DMS53 treated with DMSO at 0.1 percent for 48 hours (cell line): Measurements from ENCODE around the gene ARMH2.
"Not testable (repeated sequence)": the region's sequence is repeated elsewhere in the genome, so short reads cannot be mapped to it uniquely, and the experiment has no call there.

Experiments used
- DNase-seq: peaks from one replicate; lab custom pipeline; 2025; ENCODE audit not compliant: unreplicated experiment; lab: John Stamatoyannopoulos, UW

Gene ARMH2

DNA sequence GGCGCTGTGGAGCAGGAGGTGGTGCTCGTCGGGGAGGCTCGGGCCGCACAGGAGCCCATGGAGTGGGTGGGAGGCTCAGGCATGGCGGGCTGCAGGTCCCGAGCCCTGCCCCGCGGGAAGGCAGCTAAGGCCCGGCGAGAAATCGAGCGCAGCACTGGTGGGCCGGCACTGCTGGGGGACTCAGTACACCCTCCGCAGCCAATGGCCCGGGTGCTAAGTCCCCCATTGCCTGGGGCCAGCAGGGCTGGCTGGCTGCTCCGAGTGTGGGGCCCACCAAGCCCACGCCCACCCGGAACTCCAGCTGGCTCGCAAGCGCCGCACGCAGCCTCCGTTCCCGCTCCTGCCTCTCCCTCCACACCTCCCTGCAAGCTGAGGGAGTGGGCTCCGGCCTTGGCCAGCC, 32.7 kb downstream of the ARMH2 start:
- DNase-seq = not testable (repeated sequence)

DNA sequence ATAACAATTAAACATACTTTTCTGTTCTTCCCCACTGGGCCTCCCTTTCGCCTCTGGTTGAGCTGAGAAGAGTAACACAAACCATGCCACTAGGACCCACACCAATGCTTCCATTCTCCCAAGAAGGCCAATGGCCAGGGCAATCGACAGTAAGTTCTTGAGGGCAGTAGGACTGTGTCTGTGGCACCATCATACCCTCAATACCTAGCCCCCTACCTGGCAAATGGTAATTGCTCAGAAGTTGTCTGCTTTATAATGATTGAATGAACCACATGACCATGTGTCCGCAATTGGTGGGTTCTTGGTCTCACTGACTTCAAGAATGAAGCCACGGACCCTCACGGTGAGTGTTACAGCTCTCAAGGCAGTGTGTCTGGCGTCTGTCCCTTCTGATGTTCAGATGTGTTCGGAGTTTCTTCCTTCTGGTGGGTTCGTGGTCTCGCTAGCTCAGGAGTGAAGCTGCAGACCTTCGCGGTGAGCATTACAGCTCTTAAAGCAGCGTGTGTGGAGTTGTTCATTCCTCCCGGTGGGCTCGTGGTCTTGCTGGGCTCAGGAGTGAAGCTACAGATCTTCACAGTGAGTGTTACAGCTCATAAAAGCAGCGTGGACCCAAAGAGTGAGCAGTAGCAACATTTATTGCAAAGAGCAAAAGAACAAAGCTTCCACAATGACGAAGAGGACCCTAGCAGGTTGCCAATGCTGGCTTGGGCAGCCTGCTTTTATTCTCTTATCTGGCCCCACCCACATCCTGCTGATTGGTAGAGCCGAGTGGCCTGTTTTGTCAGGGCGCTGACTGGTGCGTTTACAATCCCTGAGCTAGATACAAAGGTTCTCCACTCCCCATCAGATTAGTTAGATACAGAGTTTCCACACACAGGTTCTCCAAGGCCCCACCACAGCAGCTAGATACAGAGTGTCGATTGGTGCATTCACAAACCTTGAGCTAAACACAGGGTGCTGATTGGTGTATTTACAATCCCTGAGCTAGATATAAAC, 33.6 kb downstream of the ARMH2 start:
- DNase-seq = not testable (repeated sequence)

DNA sequence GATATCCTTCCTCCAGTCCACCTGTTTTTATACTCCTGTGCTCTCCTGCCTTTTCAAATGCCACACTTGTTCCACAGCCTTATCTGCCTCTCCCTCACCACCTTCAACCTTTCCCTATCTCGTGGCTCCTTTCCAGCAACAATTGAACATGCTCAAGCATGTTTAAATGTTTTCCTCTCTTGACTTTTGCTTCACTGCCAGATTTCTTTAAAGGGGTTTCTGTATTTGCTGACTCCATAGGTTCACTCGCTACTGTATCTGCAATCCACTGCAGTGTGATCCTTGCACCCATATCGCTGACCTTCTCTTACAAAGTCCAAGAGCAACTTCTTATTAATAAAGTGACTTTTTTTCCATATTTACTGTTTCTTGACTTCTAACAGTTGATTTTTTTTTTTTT, 35.1 kb downstream of the ARMH2 start:
- DNase-seq = no peak

DNA sequence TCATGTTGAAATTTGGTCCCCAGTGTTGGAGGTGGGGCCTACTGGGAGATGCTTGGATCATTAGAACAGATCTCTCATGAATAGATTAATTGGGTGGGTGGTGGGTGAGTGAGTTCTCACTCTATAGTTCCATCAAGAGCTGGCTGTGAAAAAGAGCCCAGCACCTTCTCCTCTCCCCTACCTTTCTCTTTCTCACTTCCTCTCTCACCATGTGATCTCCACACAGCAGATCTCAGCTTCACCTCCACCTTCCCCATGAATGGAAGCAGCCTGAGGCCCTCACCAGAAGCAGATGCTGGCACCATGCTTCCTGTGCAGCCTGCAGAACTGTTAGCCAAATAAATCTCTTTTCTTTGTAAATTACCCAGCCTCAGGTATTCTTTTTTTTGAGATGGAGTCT, 36.9 kb downstream of the ARMH2 start:
- DNase-seq = no peak

DNA sequence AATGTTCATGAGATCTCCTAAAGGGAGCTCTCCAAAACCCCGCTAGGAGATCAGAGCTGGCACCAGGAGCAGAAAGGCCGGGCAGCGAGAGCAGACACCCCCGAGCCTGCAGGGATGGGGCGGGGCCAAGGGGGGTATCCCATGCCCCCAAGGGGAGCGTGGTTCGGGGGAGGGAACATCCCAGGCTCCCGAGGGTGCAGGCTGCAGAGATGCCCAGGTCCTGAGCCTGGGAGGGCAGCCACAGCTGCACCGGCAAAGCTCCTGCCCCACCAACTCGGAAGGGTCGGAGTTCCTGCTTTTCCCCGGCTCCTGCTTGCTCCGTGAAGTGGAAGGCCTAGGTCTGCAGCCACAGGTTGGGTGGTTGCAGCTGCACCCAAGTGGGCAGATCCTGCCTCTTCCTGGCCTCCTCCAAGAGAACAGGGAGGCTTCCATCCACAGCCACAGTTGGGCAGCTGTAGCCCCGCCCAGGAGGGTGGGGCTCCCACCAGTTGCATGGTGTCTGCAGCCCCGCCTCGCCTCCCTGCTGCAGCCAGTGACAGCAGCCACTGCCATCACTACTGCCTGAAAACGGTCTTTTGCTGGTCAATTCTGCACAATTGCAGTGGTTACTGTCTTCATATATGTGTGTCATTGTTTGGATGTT, 37.4 kb downstream of the ARMH2 start:
- DNase-seq = no peak

DNA sequence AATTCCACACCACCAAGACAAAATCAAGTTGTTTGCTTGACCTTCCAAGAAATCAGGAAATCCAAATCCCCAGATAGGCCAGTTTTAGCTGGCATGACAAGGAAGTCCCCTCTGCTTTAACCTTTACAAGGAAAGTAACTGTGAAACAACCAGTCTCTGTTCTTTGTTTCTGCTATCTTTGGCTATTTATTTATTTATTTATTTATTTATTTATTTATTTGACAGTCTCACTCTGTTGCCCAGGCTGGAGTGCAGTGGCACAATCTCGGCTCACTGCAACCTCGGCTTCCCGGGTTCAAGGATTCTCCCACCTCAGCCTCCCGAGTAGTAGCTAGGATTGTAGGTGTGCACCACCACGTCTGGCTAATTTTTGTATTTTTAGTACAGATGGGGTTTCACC, 38.5 kb downstream of the ARMH2 start:
- DNase-seq = no peak

DNA sequence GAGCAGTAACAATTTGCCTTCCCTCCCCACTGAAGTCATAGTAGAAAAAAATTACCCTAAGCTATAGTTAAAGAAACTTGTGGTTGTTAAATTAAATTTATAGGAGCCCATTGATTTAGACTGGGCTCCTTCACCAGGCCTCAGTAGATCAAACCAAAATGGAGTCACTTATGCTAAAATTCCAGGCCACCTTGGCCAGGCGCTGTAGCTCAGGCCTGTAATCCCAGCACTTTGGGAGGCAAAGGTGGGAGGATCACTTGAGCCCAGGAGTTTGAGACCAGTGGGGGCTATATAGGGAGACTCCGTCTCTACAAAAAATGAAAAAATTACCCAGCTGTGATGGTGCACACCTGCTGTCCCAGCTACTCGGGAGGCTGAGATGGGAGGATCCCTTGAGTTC, 39.0 kb downstream of the ARMH2 start:
- no peak for DNase-seq

DNA sequence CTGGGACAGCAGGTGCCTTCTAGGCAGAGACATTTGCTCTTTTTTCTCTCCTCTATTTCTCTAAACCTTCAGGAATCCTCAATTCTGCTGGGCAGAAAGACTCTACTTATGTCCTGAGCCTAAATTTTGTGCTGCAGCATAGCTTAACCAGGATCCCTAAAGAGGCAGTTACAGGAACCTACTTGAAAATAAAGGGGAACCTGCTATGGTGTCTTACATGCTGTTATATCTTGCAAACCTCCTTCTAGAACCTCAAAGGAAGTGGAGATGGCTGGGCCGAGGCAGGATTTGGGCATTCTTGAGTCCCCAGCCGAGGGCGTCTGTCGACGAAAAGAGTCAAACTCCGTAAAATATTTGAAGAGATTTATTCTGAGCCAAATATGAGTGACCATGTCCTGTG, 41.1 kb downstream of the ARMH2 start:
- no peak for DNase-seq

DNA sequence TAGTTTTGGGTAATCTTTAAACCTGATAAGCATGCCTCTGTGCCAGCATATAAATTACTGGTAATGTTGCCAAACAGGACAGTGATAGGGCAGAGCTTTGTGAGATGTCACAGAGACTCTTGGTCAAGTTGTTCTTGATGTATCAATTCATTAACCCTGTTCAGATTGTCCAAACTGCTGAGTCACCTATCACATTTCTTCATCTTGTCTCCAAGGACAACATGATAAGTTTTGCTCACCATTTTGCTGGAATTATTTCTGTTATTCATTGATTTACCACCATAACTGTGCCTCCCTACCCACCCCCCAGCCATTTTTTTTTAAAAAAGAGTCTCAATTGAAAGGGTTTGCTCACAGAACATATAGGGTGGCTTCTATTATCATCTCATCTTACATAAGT, 43.4 kb downstream of the ARMH2 start:
- no peak for DNase-seq

DNA sequence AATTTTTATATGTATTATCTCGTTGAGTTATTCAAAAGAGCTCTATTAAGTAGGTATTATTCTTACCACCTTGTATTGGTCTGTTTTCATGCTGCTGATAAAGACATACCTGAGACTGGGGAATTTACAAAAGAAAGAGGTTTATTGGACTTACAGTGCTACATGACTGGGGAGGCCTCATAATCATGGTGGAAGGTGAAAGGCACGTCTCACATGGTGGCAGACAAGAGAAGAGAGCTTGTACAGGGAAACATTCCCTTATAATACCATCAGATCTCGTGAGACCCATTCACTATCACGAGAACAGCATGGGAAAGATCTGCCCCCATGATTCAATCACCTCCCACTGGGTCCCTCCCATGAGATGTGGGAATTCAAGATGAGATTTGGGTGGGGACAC, 44.3 kb downstream of the ARMH2 start:
- DNase-seq = not testable (repeated sequence)

DNA sequence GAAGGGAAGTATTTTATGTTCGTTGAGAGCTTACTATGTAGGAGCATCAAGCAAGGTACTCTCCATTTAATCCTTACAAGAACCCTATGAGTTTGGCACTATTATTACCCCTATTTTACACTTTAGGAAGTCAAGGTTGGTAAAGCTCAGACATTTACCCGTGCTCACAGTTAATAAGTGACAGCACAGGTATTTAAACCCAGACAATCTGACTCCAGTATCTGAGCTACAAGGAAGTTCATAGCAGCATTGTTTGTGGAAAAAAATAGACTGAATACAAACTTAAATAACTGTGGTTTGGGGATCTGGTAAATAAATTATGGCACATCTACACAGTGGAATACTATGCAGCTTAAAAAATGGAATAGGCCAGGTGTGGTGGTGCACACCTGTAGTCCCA, 45.2 kb downstream of the ARMH2 start:
- DNase-seq = no peak

DNA sequence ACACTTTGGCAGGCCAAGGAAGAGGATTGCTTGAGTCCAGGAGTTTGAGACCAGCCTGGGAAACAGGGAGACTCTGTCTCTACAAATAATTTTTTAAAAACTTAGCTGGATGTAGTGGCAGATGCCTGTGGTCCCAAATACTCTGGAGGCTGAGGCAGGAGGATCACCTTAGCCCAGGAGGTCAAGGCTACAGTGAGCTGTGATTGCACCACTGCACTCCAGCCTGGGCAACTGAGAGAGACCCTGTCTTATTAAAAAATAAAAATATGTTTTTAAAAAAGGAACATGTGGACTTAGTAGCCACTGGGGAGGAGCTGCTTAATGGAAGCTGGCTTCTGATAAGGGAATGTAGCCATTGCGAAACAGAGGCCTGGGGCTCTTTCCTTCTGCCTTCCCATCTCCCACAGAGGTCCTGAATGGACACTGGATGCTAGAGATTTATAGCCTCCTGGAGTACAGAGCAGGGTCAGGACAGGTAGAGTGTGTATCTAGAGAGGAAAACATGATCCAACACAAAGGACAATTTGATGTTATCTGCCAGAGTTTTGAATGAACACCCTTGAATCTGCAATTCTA, 45.7 kb downstream of the ARMH2 start:
- no peak for DNase-seq

DNA sequence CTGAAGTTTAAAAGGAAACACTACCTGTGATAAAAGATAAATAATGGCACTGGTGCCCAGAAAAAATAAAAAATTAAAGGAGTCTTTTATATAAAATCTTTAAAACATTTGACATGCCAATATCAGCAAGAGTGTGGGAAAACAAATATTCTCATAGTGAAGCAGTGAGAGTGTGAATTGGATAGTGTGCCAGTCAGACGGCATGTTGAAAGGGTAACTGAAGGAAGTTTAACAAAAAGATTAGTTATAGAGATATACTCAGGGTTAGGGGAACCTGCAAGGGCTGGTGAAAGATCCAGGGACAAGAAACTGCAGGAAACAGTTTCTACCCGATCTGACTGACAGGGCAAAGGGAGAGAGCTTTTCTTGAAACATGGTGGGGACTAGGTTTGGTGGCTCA, 46.2 kb downstream of the ARMH2 start:
- DNase-seq = no peak

DNA sequence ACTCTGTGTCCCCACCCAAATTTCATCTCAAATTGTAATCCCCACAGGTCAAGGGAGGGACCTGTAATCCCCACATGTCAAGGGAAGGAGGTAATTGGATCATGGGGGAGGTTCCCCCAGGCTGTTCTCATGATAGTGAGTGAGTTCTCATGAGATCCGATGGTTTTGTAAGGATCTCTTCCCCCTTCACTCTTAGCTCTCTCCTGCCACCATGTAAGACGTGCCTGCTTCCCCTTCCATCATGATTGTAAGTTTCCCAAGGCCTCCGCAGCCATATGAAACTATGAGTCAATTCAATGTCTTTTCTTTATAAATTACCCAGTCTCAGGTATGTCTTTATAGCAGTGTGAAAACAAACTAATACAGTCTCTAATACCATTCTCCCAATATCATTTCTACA, 47.8 kb downstream of the ARMH2 start:
- DNase-seq = not testable (repeated sequence)

DNA sequence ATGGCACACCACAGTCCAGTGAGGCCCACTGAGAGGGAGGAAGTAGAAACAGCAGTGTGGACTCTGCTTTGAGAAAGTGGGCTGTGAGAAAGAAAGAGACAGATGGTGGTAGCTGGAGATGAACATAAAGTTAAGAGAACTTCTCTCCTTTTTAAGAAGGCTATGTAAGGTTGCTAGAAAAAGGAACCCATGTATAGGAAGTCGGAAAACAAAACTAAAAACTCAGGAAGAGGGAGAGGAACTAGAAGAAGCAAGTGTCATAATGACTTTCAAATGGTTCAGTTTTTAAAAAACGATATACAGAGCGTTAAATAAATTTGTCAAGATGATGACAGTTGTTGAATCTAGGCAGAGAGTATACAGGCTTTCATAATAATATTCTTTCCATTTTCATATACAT, 49.4 kb downstream of the ARMH2 start:
- no peak for DNase-seq
